GM12891 (cell line): ENCODE data around the gene ERP44.

ENCODE experiments used
- POLR2A ChIP-seq: IDR thresholded peaks from 2 replicates; pipeline ENCODE4 v1.6.1; 2011; ENCODE audit warnings: low read depth, low read length, control low read depth
- POLR2AphosphoS5 ChIP-seq: IDR thresholded peaks from 2 replicates; pipeline ENCODE4 v1.6.1; 2011; ENCODE audit warnings: low read depth, low read length, control low read depth
- SPI1 ChIP-seq: IDR thresholded peaks from 2 replicates; pipeline ENCODE4 v1.6.1; 2011; ENCODE audit warnings: low read depth, low read length, control low read depth
- TAF1 ChIP-seq: IDR thresholded peaks from 2 replicates; pipeline ENCODE4 v1.6.1; 2011; ENCODE audit warnings: low read depth, low read length, control low read depth

GRCh38 chr9:100090880-100091279 lies 7.9 kb downstream of the ERP44 start:
- TF ChIP-seq POLR2A (no peak), TAF1 (no peak), POLR2AphosphoS5 (no peak), SPI1 (no peak)
